ENCODE results near the gene LAMC3.

DNA sequence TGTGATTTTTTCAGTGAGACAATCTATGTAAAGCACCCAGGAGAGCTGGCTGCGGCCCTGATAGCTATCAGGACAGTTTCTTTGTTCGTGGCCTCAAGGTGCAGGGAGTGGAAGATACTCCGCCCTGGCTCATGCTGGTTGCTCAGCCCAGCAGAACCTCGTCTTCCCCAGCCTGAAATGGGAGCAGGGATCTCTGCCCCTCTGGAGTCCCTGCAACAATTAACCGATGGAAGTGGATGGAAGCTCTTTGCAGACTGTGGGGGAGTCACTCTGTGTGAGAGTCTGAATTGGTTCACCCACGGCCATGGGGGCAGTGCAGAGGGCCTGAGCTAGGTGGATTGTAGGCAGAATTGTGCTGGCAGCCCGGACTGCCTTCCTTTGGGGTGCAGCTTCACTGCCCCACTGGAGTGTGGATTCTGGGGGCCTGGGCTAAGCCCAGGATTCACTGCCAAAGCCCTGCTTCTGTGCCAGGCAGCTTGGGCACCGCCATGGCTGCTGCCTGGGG lies 90.2 kb downstream of the LAMC3 start:
- TF ChIP-seq BHLHE40 (IDR thresholded peaks at IDR 0.05; ENCODE audit: borderline replicate concordance) (no peak), SUZ12 (IDR thresholded peaks at IDR 0.05) (no peak), FOXA1 (IDR thresholded peaks at IDR 0.05) (no peak), FOXM1 (IDR thresholded peaks at IDR 0.05; ENCODE audit: borderline replicate concordance) (no peak), SP1 (IDR thresholded peaks at IDR 0.05) (no peak), TARDBP (IDR thresholded peaks at IDR 0.05) (no peak), NFRKB (IDR thresholded peaks at IDR 0.05) (no peak)
- TF ChIP-seq, protein P1, sequence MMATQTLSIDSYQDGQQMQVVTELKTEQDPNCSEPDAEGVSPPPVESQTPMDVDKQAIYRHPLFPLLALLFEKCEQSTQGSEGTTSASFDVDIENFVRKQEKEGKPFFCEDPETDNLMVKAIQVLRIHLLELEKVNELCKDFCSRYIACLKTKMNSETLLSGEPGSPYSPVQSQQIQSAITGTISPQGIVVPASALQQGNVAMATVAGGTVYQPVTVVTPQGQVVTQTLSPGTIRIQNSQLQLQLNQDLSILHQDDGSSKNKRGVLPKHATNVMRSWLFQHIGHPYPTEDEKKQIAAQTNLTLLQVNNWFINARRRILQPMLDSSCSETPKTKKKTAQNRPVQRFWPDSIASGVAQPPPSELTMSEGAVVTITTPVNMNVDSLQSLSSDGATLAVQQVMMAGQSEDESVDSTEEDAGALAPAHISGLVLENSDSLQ (IDR thresholded peaks at IDR 0.05), result no peak

Data from HEK293T (cell line).